Sciatic nerve (tissue), 2 donors: ENCODE measurements around the gene MKRN3. TPM values are rescaled to one million over a fixed set of nuclear protein-coding genes. Genes with fewer than 3 reads are reported as not detected.
"Not testable (repeated sequence)": the region's sequence is repeated elsewhere in the genome, so short reads cannot be mapped to it uniquely, and the experiment has no call there.

Experiments used
- ATAC-seq: fragments of 200-7000 bp; cut with Tn5 transposase; one replicate; pipeline ENCODE4 v1.9.1; 2020; ENCODE audit warnings: mild to moderate bottlenecking, moderate library complexity
- DNase-seq: peaks from one replicate; pipeline ENCODE4 v3.0.0-alpha.2; 2020; ENCODE audit warnings: low spot score
- intact Hi-C: fragments of 100-400 bp; cut with DNase I; formaldehyde crosslinking; loops from one replicate; pipeline ENCODE4 v1.14.2; 2022
- microRNA-seq: library from miRNA; unstranded; fragments of <30 nt; microRNA quantifications from one replicate; pipeline ENCODE4 v1.2.0, GENCODE V29; 2020
- total RNA-seq: library from RNA; stranded (reverse); fragmentation: NEBNext Ultra II Directional; extraction: Animal tissue kit (Norgen Biotek cat#: 25700); gene quantifications from one replicate; pipeline ENCODE4 v1.2.1, GENCODE V29; 2021
- donor health status: DM: no; HTN: no; CAD: no.
- donor health status: DM: no; HTN: no; CAD: no.

The MKRN3 gene
- total RNA-seq, 1 donor from 2014 or later: 2.3 TPM

DNA sequence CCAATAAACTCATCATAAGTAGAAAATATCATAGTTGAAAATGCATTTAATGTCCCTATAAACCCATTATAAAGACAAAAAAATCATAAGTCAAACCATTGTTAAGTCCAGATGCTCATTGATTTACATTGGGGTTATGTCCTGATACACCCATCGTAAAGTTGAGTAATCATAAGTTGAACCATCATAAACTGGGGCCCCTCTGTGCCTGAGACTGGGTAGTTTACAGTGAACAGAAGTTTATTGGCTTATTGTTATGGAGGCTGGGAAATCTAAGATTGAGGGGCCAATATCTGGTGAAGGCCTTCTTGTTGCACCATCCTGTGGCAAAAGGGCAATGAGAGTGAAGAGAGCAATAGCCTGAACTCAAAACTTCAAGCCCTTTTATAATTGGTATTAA lies 10.6 kb downstream of the MKRN3 start:
- ATAC-seq (no peak), DNase-seq (no peak)
- intact Hi-C loops: no loop called here

DNA sequence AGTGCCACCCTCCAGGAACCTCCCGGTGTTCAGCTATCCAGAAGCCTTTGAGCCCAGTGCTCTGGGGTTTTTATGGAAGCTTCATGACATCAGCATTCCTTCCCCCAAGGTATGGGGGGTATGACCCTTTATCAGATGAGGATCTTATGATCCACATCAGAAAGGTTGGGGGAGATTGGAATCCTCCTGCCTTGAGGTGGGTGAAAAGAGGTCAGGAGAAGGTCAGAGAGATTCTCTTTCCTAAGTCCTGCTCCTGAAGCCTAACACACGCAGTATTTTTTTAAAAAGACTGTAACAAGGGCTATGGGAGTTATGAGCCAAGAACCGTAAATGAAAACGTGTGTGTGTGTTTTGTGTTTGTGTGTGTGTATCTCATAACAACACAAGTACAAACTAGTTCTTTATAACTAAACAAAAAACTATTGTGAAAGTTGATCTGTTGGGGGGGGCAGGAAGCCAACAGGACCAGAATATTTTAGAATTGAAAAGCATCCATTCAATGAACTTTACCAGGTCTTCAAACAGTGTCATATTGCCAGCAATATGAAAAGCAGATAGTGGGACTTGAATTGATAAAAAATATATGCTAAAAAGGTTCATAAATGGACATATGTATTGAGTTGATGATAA lies 13.2 kb downstream of the MKRN3 start:
- intact Hi-C loops: no loop called here
- ATAC-seq: no peak
- DNase-seq: no peak

DNA sequence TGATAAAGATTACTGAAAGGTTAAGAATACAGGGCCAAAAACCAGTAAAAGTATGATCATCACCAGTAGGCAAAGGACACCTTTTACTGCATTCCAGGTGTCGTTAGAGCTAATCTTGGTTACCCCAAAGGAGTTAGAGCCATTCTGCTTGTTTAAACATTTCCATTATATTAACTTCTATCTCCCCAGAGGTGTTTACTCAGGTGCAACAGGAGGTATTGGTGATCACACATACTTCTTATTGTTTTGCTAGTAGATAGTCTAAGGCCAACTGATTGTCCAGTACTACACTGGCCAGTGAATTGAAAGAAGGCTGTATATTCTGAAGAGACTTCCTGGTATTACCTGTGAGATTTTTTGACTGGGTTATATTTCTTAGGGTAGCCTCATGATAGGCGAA lies 22.8 kb downstream of the MKRN3 start:
- intact Hi-C loops: no loop called here
- no peak for DNase-seq
- no peak for ATAC-seq

DNA sequence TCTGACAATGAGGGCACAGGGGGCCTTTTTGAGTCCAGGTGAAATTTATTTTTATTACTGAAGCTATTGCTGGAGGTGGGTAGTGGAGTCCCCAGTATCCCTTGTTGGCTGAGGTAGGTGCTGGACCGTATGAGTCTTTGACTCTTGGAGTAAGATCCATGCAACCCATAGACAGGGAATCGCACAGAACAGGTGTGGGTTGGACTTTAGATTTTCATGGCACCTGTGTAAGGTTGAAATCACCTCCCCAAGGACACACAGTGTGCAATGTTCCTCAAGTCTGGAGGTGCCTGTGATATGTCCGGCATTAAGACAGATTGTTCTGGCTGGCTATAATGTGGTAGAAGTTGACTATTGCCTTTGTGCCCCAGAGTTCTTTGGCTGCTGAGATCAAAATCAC lies 23.5 kb downstream of the MKRN3 start:
- ATAC-seq (no peak), DNase-seq (no peak)
- intact Hi-C loops: no loop called here

DNA sequence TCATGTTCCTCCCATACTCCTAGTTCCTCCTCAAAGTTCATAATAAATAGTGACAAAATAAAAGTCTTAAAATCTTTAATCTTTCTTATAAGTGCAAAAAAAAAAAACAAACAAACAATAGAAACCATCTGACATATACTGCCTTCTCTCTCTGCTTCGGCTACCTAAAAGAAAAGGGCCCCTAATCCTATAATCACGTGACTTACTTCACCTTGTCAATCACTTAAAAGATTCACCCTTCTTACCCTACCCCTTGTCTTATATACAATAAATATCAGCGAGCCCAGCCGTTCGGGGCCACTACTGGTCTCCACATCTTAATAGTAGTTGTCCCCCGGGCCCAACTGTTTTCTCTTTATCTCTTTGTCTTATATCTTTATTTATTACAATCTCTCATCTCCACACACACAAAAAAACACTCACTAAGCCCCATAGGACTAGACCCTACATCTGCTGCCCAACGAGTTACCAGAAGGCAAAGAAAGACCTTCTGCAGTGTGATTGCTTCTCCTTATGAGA lies 28.8 kb downstream of the MKRN3 start:
- ATAC-seq: no peak
- intact Hi-C loops: no loop called here
- no peak for DNase-seq

DNA sequence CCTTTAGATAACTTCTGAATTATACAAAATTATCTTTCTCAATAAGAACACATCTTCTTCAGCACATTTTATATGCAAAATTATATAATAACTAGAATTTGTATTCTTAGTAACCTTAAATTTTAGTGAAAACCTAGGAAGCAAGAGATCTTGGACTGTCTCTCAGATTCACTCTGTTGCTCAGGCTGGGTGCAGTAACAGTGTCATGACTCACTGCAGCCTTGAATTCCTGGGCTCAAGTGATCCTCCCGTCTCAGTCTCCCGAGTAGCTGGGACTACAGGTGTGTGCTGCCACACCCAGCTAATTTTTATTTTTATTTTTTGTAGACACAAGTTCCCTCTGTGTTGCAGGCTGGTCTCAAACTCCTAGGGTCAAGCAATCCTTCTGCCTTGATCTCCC lies 29.9 kb downstream of the MKRN3 start:
- ATAC-seq: no peak
- DNase-seq: no peak
- intact Hi-C loops: no loop called here

DNA sequence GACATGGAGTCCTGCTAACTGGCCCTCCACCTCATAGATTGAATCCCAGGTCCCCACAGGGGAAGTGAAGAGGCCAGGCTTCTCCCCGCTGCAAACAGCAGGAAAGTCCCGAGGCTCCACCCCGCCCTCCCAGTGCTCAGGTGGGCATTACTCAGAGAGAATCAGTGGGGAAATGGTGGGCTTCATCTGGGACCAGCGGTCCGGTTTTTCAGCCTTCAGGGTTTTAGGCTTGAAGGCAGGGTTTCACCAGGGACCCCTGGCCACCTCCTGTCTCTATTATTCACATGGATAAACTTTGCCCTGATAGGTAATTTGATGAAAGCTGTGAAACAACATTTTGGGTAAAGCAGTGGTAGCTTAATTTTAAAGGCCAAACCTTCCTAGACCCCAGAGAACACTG lies 31.3 kb downstream of the MKRN3 start:
- intact Hi-C loops: no loop called here
- DNase-seq: no peak
- no peak for ATAC-seq

DNA sequence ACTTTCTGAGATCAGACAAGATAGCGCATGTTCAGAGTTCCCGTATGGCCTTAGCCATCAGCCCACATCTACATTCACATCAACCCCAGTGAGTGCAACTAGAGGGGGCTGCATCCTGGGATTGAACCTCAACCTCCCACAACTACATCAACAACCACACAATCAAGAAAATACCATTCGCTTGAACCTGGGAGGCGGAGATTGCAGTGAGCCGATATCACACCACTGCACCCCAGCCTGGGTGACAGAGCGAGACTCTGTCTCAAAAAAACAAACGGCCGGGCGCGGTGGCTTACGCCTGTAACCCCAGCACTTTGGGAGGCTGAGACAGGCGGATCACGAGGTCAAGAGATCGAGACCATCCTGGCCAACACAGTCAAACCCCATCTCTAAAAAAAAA lies 31.8 kb downstream of the MKRN3 start:
- DNase-seq, ATAC-seq, intact Hi-C loops: not testable (repeated sequence)

DNA sequence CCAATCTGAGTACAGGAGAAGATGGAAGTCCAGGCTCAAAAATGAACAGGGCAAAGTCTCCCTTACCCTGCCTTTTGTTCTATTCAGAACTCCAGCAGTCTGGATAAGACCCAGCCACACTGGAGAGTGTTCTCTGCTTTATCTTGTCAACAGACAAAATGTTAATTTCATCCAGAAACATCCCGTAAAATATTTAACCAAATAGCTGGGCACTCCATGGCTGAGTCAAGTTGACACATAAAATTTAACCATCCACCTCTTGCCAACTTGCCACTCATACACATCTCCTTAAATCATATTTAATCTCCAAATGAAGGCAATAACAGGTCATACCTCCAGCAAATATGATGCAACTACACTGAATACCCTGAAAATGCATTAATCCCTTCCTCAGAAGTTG lies 33.6 kb downstream of the MKRN3 start:
- no peak for ATAC-seq
- intact Hi-C loops: no loop called here
- no peak for DNase-seq

DNA sequence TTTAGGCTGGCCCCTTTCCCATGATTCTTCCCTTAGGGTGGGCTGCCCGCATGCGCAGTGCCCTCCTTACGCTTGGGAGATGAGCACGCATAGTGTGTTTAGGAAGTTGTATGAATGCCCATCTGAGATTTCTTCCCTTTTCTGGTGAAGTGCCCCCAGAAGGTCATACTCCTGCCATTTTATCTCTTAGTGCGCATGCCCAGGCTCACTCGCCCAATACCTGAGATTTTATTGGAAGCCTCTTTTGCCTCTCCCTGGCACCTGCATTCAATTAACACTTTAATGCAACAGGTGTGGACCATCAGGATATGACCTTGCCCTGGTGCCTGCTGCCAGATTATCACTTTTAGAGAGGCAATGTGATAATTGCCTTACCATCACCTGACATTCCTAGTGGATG lies 36.6 kb downstream of the MKRN3 start:
- intact Hi-C loops: no loop called here
- ATAC-seq (no peak), DNase-seq (no peak)

DNA sequence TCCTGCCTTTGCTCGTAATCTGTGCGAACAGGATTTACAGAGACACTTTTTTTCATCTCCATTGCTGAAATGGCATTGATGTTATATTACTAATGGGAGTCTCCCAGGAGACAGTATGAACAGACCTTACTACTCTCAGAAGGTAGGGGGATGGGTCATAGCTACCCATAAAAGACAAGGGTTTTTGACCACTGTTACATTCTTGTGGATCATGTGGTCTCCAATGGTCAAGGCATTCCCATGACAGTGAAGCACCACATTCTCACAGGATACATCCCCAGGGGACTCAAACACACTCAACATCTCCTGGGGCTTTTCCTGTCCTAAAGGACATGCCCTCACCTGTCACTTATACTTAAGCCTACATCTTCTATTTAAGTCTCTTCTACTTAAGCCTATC lies 40.8 kb downstream of the MKRN3 start:
- no peak for ATAC-seq
- intact Hi-C loops: no loop called here
- no peak for DNase-seq

DNA sequence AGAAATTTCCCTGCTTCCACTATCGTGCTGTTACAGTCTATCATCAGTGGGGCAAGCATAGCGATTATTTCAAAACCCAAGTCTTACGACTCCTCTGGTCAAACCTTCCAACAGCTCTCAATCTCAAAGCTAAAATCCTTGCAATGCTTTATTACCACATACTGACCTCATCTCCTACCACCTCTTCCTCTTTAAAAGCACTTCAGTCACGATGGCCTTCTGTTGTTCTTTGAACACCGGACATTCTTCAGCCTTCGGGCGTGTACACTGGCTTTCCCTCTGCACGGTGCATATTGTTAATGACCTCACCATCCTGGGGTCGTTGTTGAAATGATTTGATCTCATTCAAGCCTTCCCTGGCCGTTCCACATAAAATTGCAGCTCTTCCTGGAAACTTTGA lies 51.1 kb downstream of the MKRN3 start:
- intact Hi-C loops: no loop called here
- ATAC-seq: no peak
- DNase-seq: no peak

Small RNAs within 50 kb of the gene (microRNA-seq; reads per million reads assigned to microRNA genes)
- not detected for gene MIR4508

Other genes with a start within 250 kb of the MKRN3 start
- gene GOLGA6L26, start 231.5 kb upstream of the MKRN3 start, total RNA-seq: not detected
- 1.5 TPM for gene GOLGA8S, start 210.9 kb upstream of the MKRN3 start, total RNA-seq
- not detected for gene GOLGA6L2, start 118.4 kb upstream of the MKRN3 start, total RNA-seq
- gene MAGEL2, start 82.2 kb downstream of the MKRN3 start, total RNA-seq: 0.45 TPM
- gene NDN, start 121.6 kb downstream of the MKRN3 start, total RNA-seq: 44.6 TPM